Measurements from ENCODE around the gene THAP7.
"Not testable (repeated sequence)": the region's sequence is repeated elsewhere in the genome, so short reads cannot be mapped to it uniquely, and the experiment has no call there.

The THAP7 gene

DNA sequence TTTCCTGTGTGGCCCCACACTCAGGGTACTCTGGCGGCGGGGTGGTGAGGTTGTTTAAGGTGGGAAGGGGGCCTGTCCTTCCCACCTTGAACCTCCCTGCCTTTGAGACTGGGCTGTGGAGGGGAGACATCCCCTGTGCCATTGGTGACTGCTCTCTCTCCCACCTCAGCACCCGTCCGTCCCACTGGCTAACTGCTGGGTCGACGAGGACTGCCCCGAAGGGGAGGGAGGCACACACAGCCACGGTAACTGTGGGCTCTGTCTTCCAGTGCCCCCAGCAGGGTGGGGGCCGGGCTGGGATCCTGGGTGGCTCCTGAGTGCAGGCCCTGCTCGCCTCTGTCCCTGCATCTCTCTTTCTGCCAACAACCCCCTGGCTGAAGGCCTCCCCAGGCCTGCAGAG is 20.6 kb upstream of the THAP7 start:
- Mint-ChIP-seq H3K4me1 (peaks cover 8% of the 10 kb centered on the region), H3K4me3 (no peak overlapping the region), H3K27ac (no peak overlapping the region), H3K27me3 (no peaks in the 10 kb centered on the region), H3K36me3 (no peaks in the 10 kb centered on the region), H3K9me3 (no peaks in the 10 kb centered on the region)

DNA sequence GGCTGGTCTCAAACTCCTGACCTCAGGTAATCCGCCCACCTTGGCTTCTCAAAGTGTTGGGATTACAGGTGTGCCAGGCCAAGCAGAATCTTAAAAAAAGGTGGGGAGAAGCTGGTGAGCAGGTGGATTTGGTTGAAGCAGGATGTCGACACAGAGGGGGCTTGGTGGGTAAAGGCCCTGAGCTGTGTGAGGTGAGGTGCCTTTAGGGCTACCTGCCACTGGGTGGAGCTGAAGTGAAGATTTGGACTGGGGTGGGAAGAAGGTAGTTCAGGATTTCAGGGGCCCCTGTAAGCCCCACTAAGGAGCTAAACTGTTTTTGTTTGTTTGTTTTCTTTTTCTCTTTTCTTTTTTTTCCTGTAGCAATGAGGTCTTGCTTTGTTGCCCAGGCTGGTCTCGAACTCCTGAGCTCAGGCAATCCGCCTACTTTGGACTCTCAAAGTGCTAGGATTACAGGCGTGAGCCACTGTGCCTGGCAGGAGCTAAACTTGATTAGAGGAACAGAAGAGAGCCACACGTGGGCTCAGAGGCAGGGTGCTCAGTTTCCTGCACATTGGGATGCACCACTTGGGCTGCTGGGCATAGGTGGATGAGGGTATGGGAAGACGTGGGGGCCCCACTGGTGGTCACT is 19.0 kb upstream of the THAP7 start:
- H3K36me3 Mint-ChIP-seq, result no peaks in the 10 kb centered on the region
- H3K27me3 Mint-ChIP-seq, result no peaks in the 10 kb centered on the region
- peak overlapping the region; percentile 62 for H3K27ac Mint-ChIP-seq
- no peaks in the 10 kb centered on the region for H3K9me3 Mint-ChIP-seq
- H3K4me3 Mint-ChIP-seq, result no peak overlapping the region
- H3K4me1 Mint-ChIP-seq, result peaks cover 18% of the 10 kb centered on the region

DNA sequence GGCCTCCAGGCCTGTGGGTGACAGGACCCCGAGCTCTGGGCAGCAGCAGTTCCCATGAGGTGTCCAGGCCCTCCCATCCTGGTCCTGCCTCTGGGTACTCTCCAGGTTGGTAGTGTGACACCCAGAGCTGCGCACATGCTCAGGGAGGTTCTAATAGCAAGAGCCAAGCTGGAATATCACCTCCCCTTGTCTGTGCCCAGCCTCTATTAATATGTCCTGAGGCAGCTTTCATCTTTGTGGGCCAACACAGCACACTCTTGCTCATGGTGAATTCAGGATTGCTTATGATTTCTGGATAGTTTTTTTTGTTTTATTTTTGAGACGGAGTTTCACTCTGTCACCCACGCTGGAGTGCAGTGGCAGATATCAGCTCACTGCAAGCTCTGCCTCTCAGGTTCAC is 16.4 kb upstream of the THAP7 start:
- Mint-ChIP-seq H3K27ac (no peak overlapping the region), H3K9me3 (no peaks in the 10 kb centered on the region), H3K36me3 (no peaks in the 10 kb centered on the region), H3K4me1 (peaks cover 30% of the 10 kb centered on the region), H3K27me3 (no peaks in the 10 kb centered on the region), H3K4me3 (no peak overlapping the region)

GRCh38 chr22:21016644-21017420 is 14.9 kb upstream of the THAP7 start:
- H3K27ac Mint-ChIP-seq, result peak overlapping the region; percentile 42
- peaks cover 30% of the 10 kb centered on the region for H3K4me1 Mint-ChIP-seq

GRCh38 chr22:21015466-21016006 is 13.6 kb upstream of the THAP7 start:
- Mint-ChIP-seq H3K27ac (no peak overlapping the region), H3K4me1 (peaks cover 30% of the 10 kb centered on the region), H3K27me3 (no peaks in the 10 kb centered on the region), H3K36me3 (no peaks in the 10 kb centered on the region), H3K4me3 (no peak overlapping the region), H3K9me3 (no peaks in the 10 kb centered on the region)

More at GRCh38 chr22:21016644-21017420, 14.9 kb upstream of the THAP7 start:
- H3K9me3 Mint-ChIP-seq, result no peaks in the 10 kb centered on the region
- H3K4me3 Mint-ChIP-seq, result no peak overlapping the region
- H3K36me3 Mint-ChIP-seq, result no peaks in the 10 kb centered on the region
- no peaks in the 10 kb centered on the region for H3K27me3 Mint-ChIP-seq

DNA sequence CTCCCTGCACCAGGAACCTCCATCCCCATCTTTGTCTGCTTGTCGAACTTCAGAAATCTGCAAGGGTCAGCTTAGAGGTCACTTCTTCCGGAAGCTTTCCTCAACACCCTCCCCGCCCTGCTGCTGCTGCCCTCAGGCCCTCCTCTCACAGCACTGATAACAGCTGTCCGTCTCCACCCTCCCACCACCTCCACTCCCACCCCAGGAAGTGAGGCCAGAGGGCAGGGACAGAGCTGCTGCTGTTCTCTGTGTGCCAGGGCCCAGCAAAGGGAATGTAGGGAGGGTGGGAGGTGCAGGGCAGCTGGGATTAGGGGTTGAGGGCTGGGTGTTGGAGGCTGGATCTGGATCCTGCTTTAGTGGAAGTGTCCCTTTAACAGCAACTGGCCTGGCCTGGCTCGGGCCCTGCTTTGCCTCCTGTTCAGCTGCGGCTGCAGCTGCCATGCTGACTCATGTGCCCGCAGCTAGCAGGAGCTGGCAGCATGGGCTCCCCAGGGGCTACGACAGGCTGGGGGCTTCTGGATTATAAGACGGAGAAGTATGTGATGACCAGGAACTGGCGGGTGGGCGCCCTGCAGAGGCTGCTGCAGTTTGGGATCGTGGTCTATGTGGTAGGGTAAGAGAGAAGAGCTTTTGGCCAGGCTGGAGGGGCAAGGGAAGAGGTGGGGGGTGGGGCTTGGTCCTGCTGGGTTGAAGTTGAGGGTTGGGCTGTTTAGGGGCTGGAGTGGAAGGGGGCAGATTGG is 13.0 kb upstream of the THAP7 start, which contains the start of gene P2RX6:
TSS of gene P2RX6 (plus strand) at position 440 of the 740 bp plus-strand sequence. CDS start at position 450, 10 bp downstream.
- Mint-ChIP-seq H3K9me3 (no peaks in the 10 kb centered on the region), H3K36me3 (no peaks in the 10 kb centered on the region), H3K27me3 (no peaks in the 10 kb centered on the region), H3K4me3 (peak within 1 kb of the TSS; percentile 88), H3K4me1 (peaks cover 30% of the 10 kb centered on the region), H3K27ac (peak within 1 kb of the TSS; percentile 87)

DNA sequence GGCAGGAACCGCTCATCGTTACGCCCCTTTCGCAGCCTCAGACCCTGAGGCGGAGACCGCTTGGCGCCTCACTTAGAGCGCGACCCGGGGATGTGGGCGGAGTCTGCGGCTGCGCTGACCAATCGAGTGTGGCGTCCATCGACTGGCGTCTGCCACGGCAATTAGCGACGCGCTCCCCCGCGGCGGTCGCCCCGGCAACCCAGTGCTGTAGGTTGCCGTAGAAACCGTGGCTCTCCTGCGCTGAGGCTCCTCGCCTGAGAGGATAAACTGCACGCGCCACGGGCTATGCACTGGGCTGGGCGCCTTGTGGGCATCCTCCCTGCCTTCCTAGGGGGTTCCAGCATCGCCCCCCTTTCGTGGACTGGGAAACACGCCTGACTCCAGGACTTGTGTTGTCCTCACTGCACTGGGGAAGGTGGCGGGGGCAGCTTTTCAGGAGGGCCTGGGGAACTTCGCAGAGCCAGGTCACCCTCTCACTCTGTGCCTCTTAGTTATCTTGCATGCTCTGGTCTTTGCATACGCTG is 12.3 kb upstream of the THAP7 start:
- Mint-ChIP-seq H3K4me1 (peaks cover 30% of the 10 kb centered on the region), H3K36me3 (no peaks in the 10 kb centered on the region), H3K9me3 (no peaks in the 10 kb centered on the region), H3K27ac (peak overlapping the region; percentile 87), H3K4me3 (peak overlapping the region; percentile 88), H3K27me3 (no peaks in the 10 kb centered on the region)

DNA sequence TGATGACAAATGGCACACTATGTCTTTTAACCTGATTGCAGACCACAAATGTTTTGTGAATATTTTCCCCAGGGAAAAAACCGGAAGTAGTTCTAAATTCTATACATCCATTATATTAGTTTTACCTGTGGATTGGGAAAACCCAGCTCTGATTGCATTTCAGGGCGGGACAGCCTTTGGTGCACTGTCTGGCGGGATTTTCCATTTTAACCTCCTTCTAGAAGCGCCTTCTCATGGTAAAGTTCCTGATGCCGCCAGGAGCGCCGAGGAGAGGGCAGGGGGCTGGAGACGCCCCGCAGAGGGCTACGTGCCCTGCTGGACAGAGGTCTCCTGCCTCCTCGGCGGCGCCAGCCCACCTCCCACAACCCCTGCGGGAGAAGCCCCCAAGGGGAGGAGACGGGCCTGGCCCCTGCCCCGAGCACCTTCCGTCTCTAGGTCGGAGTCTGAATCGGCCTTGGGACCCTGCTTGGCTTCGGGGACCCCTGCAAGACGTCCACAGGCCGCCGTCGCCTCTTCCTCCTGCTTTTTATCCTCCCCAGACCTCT is 11.8 kb upstream of the THAP7 start:
- H3K9me3 Mint-ChIP-seq, result no peaks in the 10 kb centered on the region
- H3K27me3 Mint-ChIP-seq, result no peaks in the 10 kb centered on the region
- no peaks in the 10 kb centered on the region for H3K36me3 Mint-ChIP-seq
- peaks cover 30% of the 10 kb centered on the region for H3K4me1 Mint-ChIP-seq
- H3K4me3 Mint-ChIP-seq, result peak overlapping the region; percentile 88
- peak overlapping the region; percentile 87 for H3K27ac Mint-ChIP-seq

DNA sequence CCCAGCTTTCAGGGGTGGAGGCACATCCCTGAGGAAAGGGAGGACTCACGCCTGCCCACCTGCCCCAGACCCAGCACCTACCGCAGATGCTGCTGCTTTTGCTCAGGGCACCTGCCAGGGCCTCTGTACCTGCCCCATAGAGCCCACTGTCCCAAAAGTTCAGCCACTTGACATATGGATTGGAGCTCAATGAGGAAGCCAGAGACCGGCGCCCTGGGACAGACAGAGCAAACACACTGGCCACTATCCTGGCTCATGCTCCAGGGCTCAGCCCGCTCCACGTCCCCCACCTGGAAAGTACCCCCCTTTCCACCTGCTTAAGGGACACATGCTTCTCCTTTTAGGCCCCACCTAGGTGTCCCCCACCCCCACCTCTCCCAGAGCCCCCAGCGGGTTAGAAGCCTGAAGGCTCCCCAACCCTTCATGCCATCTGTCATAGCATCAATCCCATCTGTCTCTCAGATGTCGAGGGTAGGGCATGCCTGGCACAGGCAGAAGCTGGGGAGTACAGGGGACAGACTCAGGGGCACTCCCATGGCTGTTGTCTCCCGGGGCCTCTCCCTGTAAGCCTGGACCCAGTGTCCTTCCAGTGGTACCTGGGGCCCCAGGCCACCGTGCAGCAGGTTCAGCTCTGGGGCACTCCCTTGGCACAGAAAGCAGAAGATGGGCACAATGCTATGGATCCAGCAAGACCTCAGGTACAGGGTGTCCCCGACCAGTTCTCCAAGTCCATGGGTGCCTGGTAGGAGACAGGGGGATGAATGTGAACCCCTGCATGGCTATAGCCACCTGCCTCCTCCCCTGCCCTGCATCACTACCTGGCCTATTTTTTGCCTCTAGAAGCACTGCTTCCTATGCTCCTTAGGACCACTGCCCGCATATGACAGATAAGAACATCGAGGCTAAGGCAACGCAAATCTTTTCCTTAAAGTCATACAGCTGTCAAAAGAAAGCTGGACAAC is 10.8 kb upstream of the THAP7 start:
- Mint-ChIP-seq H3K27ac (no peak overlapping the region), H3K9me3 (no peaks in the 10 kb centered on the region), H3K4me3 (peak overlapping the region; percentile 55), H3K4me1 (peaks cover 30% of the 10 kb centered on the region), H3K36me3 (no peaks in the 10 kb centered on the region), H3K27me3 (no peaks in the 10 kb centered on the region)

- Mint-ChIP-seq H3K4me3 (no peak overlapping the region), H3K4me1 (peaks cover 20% of the 10 kb centered on the region), H3K36me3 (no peaks in the 10 kb centered on the region), H3K9me3 (no peaks in the 10 kb centered on the region), H3K27ac (no peak overlapping the region), H3K27me3 (no peaks in the 10 kb centered on the region)
Observed at GRCh38 chr22:21010426-21011113, 8.7 kb upstream of the THAP7 start.

DNA sequence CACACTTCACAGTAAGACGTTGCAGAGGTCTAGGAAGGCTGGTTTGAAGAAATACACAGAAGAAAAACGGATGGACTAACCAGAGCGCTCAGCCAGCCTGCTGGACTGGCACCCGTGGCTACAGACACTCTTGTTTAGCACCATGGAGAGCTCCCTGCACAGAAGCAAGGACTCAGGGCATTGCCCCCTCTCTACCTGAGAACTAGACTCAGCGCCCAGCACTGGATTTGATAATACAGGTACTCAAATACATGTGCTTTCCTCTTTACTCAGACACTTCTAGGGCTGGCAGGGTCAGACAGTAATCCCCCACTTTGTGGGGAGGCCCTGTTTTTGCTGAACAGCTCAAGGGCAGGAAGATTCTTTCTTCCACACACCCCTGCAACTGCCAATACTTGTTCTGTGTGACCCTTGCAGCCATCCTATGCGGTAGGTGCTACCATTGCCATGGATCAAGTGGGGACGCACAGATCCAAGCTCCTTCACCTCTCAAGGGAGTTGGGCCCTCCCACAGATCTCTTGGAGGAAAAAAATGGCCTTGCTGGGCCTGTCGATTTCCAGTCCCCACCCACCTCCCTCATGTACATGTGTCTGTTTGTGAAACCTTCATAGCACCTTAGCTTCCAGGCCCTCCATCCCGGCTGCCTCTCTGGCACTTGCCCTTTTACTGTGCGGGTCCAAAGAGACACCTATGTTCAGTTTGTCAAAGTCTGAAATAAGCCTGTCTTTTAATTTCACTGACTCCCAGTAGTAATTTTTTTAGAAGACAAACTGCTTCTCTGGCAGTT is 7.9 kb upstream of the THAP7 start:
- H3K4me3 Mint-ChIP-seq, result no peak overlapping the region
- no peaks in the 10 kb centered on the region for H3K9me3 Mint-ChIP-seq

GRCh38 chr22:21009208-21009607 is 7.3 kb upstream of the THAP7 start:
- not testable (repeated sequence) for H3K4me1 Mint-ChIP-seq, H3K36me3 Mint-ChIP-seq, H3K9me3 Mint-ChIP-seq, H3K27ac Mint-ChIP-seq, H3K4me3 Mint-ChIP-seq, H3K27me3 Mint-ChIP-seq

More for the DNA sequence above, 7.9 kb upstream of the THAP7 start:
- Mint-ChIP-seq H3K27me3 (no peaks in the 10 kb centered on the region), H3K4me1 (peaks cover 13% of the 10 kb centered on the region), H3K36me3 (no peaks in the 10 kb centered on the region), H3K27ac (no peak overlapping the region)

GRCh38 chr22:21003782-21004181 is 1.9 kb upstream of the THAP7 start:
- peak overlapping the region; percentile 51 for H3K27ac Mint-ChIP-seq
- peaks cover 35% of the 10 kb centered on the region for H3K4me1 Mint-ChIP-seq
- no peaks in the 10 kb centered on the region for H3K27me3 Mint-ChIP-seq
- peak overlapping the region; percentile 96 for H3K4me3 Mint-ChIP-seq
- peaks cover 2% of the 10 kb centered on the region for H3K36me3 Mint-ChIP-seq
- H3K9me3 Mint-ChIP-seq, result no peaks in the 10 kb centered on the region
